GM19351 (cell line): Measurements from ENCODE around the gene TCEAL3.
A peak's percentile ranks its signal among the peaks of the same experiment; 100 is the strongest.
"Not testable (repeated sequence)": the region's sequence is repeated elsewhere in the genome, so short reads cannot be mapped to it uniquely, and the experiment has no call there.

Experiments used
- ATAC-seq: cut with Tn5 transposase; IDR thresholded peaks from one replicate; pipeline ENCODE4 v1.9.1; 2021; ENCODE audit warnings: mild to moderate bottlenecking, moderate library complexity; ENCODE audit not compliant: unreplicated experiment

Gene TCEAL3

DNA sequence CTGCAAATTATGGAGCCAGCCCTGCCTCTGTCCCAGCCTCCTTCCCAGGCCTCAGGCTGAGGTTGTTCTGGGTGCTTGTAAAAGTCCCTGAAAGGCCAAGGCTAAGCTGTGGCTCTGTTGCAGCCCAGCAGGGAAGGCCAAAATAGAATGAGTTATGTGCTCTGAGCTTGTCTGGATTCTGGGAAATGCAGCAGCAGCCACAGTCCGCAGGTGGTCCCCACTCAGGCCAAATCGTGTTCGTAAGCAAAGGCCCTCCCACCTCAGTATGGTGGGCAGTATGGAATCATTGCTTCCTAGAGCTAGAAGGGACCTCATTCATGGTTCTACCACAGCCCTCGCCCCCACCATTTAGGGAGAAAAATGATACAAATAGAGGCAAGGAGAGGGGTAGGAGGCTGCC, 16.3 kb downstream of the TCEAL3 start:
- ATAC-seq: no peak

GRCh38 chrX:103626855-103627254, 19.1 kb downstream of the TCEAL3 start:
- no peak for ATAC-seq

GRCh38 chrX:103628386-103629317, 20.9 kb downstream of the TCEAL3 start, which contains the start of gene TCEAL1:
Gene TCEAL1, plus strand, starts transcription at chrX:103628975. Its CDS starts 942 bp downstream, at chrX:103629917.
- ATAC-seq: peak; percentile 73

- ATAC-seq: peak; percentile 46
Measured at GRCh38 chrX:103629318-103630170, 21.8 kb downstream of the TCEAL3 start.

DNA sequence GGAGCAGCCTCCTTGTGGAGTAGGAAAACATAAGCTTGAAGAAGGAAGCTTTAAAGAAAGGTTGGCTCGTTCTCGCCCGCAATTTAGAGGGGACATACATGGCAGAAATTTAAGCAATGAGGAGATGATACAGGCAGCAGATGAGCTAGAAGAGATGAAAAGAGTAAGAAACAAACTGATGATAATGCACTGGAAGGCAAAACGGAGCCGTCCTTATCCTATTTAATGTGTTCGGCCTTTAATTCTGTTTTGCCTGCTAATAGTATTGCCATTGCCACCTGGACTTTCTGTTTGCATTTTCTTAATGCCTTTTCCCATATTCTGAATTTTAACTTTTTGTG, 22.4 kb downstream of the TCEAL3 start:
- no peak for ATAC-seq

GRCh38 chrX:103631145-103631544, 23.4 kb downstream of the TCEAL3 start:
- ATAC-seq: no peak

DNA sequence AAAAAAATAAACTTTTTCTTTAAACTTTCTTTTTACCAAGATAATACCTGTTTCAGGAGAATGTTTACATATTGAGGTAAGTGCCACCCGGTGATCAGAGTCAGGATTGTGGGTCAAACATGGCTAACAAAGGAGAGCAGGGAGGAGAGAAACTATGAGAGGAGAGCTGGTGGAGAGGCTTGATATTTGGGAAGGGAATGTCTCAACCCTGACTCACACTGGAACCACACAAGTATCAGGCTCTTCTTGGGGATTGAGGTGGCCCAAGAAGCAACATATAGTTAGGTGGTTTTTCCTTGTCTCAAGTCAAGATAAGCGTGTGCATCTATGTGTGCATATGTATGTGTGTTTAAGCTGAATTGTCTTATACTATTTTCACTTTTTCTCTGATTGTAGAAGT, 27.7 kb downstream of the TCEAL3 start:
- ATAC-seq: no peak

GRCh38 chrX:103637604-103638338, 30.0 kb downstream of the TCEAL3 start:
- no peak for ATAC-seq

DNA sequence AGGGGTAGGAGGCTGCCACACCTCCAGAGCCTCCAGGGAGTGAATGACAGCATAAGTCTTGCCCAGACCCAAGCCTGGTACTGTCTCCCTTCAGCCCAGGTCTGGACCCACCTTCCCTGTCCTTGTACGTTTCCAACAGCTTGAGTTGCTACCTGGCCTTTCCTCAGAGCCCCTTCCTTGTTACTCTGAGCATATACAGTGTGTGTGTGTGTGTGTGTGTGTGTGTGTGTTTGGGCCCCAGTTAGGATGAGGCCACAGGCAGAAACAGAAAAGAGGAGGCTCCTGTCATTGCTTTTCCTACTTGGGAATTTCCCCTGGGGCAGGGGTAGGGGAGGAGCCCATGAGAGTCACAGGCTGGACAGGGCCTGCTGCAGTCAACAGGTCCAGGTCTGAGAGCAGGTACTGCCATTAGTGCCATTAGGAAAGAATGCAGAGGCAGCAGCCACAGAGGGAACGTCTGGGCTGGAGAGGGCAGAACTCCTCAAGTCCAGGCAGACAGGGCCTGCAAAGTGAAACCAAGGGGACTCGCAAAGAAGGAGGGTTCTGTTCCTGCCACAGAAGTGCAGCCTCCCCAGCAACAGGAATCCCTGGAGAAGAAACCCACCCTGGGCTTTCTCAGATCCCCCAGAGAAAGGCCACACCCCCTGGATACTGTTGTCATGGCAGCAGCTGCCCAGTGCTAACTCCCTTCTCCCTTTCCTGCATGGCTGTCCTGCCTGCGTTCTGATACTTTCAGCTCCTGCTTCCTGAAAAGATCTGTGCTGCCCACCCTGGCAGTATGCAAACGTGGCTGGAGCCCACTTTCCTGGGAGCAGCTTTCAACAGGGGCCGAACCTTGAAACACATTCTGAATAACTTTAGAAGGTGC, 30.9 kb downstream of the TCEAL3 start:
- not testable (repeated sequence) for ATAC-seq

- ATAC-seq: no peak
Measured at GRCh38 chrX:103640401-103641155, 32.8 kb downstream of the TCEAL3 start.

DNA sequence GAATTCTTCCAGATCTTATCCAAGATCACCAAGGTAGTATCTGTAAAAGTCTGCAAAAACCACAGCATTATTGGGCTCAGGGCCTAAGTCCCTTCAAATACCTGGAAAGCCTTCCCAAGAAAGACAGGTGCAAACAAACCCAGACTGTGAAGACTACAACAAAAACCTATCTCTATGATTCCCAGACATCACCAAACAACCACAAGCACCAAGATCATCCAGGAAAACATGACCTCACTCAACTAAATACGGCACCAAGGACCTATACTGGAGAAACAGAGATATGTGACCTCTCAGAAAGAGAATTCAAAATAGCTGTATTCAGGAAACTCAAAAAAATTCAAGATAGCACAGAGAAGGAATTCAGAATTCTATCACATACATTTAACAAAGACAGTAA, 36.4 kb downstream of the TCEAL3 start:
- ATAC-seq: no peak

- ATAC-seq: no peak
Measured at GRCh38 chrX:103647630-103648029, 39.9 kb downstream of the TCEAL3 start.

- ATAC-seq: no peak
Measured at GRCh38 chrX:103651151-103651773, 43.5 kb downstream of the TCEAL3 start.

DNA sequence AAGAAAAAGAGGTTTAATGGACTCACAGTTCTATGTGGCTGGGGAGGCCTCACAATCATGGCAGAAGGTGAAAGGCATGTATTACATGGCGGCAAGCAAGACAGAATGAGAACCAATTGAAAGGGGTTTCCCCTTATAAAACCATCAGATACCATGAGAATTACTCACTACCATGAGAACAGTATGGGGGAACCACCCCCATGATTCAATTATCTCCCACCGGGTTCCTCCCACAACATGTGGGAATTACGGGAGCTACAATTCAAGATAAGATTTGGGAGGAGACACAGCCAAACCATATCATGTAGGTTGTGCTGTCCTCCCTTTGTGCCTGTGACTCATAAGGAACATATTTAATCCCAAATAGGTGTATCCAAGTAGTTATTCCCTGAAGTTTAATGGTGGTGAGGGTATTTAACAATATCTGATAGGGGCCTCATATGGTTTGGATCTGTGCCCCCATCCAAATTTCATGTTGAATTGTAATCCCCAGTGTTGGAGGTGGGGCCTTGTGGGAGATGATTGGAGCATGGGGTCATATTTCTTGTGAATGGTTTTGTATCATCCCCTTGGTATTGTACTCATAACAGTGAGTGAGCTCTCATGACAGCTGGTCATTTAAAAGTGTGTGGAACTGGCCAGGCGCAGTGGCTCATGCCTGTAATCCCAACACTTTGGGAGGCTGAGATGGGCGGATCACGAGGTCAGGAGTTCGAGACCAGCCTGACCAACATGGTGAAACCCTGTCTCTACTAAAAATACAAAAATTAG, 47.7 kb downstream of the TCEAL3 start:
- not testable (repeated sequence) for ATAC-seq

- ATAC-seq: no peak
Measured at GRCh38 chrX:103656617-103657016, 48.9 kb downstream of the TCEAL3 start.

DNA sequence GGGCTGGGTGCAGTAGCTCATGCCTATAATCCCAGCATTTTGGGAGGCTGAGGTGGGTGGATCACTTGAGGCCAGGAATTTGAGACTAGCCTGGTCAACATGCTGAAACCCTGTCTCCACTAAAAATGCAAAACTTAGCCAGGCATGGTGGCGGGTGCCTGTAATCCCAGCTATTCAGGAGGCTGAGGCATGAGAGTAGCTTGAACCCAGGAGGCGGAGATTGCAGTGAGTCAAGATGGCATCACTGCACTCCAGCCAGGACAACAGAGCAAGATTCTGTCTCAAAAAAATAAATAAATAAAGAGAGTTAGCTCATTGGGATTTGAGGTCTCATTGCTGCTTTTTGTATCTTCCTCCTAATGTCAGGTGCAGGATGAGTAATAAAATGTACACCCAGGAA, 49.3 kb downstream of the TCEAL3 start:
- not testable (repeated sequence) for ATAC-seq

GRCh38 chrX:103658681-103659433, 51.1 kb downstream of the TCEAL3 start:
- no peak for ATAC-seq
